Heart left ventricle (tissue), 13 donors: Measurements from ENCODE around the gene STARD13.

Experiments used
- CTCF ChIP-seq, 12 donors: fragments of 200-600 bp; sonication (generic) in 4 of 12; IDR thresholded peaks; one replicate each; pipeline versions ENCODE4 v1.5.0 to v1.8.0; 2018 to 2022; ENCODE audit warnings: antibody characterized with exemption in 12 of 12, mild to moderate bottlenecking in 5 of 12
- POLR2A ChIP-seq, 2 donors: fragments of 450-650 bp; IDR thresholded peaks; one replicate each; pipeline ENCODE4 v1.6.1; 2017; ENCODE audit warnings: antibody characterized with exemption in 2 of 2, mild to moderate bottlenecking in 2 of 2, moderate library complexity in 2 of 2
- donor health status: ischemic (EF 13 %, LVEDD 7.1; RV severe dilation, severe dysfunction).
- donor health status: DM: no; HTN: yes; CAD: no.
- donor health status: DM: no; HTN: no; CAD: no.
- donor health status: ischemic (EF 25% LVEDD 6.9; RV normal size, moderate dysfunction).
- donor health status: ischemic (EF 25% LVEDD 5.7; RV mildly dilated, moderate dysfunction).
- donor health status: ischemic (EF 35%, LVEDD 5.7; RV mildly dilated, moderate dysfunction).
- donor health status: nonischemic (EF 11% LVEDD 7.7; RV severe dilation, severe dysfunction).
- donor health status: DM: yes; HTN: yes; CAD: no.
- donor health status: PGD.
- donor health status: ischemic (EF 29% LVEDD 5.4; RV normal size, mild dysfunction).
- donor health status: nonischemic (EF 23%, LVEDD 6.1; RV moderate dilation, normal function).

DNA sequence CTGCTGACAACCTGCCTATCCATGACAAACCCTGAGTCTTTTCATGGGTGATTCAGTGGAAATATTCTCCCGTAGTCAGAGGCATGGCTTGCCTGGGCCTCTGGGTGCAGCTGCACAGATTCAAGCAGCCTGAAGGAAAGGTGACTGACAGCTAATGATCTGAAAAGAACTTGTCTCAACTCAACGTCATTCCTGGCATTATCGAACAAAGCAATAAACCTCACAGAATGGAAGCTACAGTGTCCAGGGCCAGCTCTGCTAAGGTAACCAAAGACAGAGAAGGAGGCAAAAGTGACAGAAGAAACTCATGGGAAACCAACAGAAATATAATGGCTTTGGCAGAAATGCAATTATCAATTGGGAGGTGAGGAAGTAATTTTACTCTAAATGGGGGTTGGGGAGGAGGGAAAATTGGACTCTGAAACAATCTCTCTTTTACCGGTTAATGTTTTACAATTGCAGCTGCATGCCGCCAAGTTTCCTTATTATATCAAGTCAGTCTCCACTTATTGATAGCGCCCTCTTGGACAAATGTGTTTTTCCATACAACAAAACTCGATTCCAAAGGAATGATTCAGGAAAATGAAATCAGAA, 12.9 kb downstream of the STARD13 start:
- TF ChIP-seq CTCF (IDR thresholded peaks at IDR 0.05) (no peak), POLR2A (IDR thresholded peaks at IDR 0.05) (no peak)
